K562 (cell line): ENCODE data around the gene CCL27. TPM values are rescaled to one million over a fixed set of nuclear protein-coding genes. Genes with fewer than 3 reads are reported as not detected.

ENCODE experiments used
- CCNT2 ChIP-seq: IDR thresholded peaks from 2 replicates; pipeline ENCODE4 v1.6.1; 2011; ENCODE audit warnings: borderline replicate concordance, low read depth, mild to moderate bottlenecking, moderate library complexity, mixed read lengths, low read length; ENCODE audit not compliant: insufficient read length; ENCODE audit errors: extremely low read depth
- CHCHD3 ChIP-seq: fragments of 250-450 bp; sonication (Bioruptor Pico); IDR thresholded peaks from 2 replicates; pipeline ENCODE4 v2.1.2; 2022; ENCODE audit warnings: mild to moderate bottlenecking
- CREBBP ChIP-seq: IDR thresholded peaks from one replicate; pipeline ENCODE4 v1.6.1; 2012; ENCODE audit warnings: low read depth, mild to moderate bottlenecking, control low read depth, inconsistent platforms, low read length
- E2F3 ChIP-seq: fragments of 250-450 bp; sonication (Bioruptor Pico); IDR thresholded peaks from 2 replicates; pipeline ENCODE4 v1.4.0; 2020; ENCODE audit warnings: mild to moderate bottlenecking
- E2F4 ChIP-seq: sonication (generic); formaldehyde crosslinking; IDR thresholded peaks from 2 replicates; pipeline ENCODE4 v1.8.0; 2022; ENCODE audit warnings: mild to moderate bottlenecking, low read depth, missing genetic modification reagents
- FOXP4 ChIP-seq: sonication (generic); formaldehyde crosslinking; IDR thresholded peaks from 2 replicates; pipeline ENCODE4 v1.8.0; 2022; ENCODE audit warnings: mild to moderate bottlenecking, missing genetic modification reagents, borderline replicate concordance
- HOXB6 ChIP-seq: fragments of 250-450 bp; sonication (Bioruptor Pico); IDR thresholded peaks from 2 replicates; pipeline ENCODE4 v1.5.1; 2022; ENCODE audit warnings: mild to moderate bottlenecking, borderline replicate concordance
- JUNB ChIP-seq: fragments of 450-650 bp; formaldehyde crosslinking; conservative IDR thresholded peaks from 2 replicates; pipeline ENCODE4 v1.4.0; 2020; ENCODE audit warnings: mild to moderate bottlenecking
- KHSRP ChIP-seq: fragments of 450-650 bp; IDR thresholded peaks from 2 replicates; pipeline ENCODE4 v1.6.1; 2017
- MIER1 ChIP-seq: fragments of 450-650 bp; IDR thresholded peaks from 2 replicates; pipeline ENCODE4 v1.6.1; 2016; ENCODE audit warnings: antibody characterized with exemption, mild to moderate bottlenecking, low read depth
- MNT ChIP-seq, 2 experiments: fragments of 450-650 bp; conservative IDR thresholded peaks; 2 replicates each; pipeline ENCODE4 v1.6.1; 2017; ENCODE audit warnings: mild to moderate bottlenecking in 2 of 2, moderate library complexity in 2 of 2
- NUFIP1 ChIP-seq: fragments of 450-650 bp; IDR thresholded peaks from 2 replicates; pipeline ENCODE4 v1.6.1; 2018; ENCODE audit not compliant: partially characterized antibody
- OTX1 ChIP-seq: fragments of 450-650 bp; formaldehyde crosslinking; IDR thresholded peaks from 2 replicates; pipeline ENCODE4 v1.4.0; 2022; ENCODE audit warnings: mild to moderate bottlenecking
- SUPT5H ChIP-seq: fragments of 450-650 bp; IDR thresholded peaks from 2 replicates; pipeline ENCODE4 v1.6.1; 2016
- ZBTB2 ChIP-seq: fragments of 450-650 bp; IDR thresholded peaks from 2 replicates; pipeline ENCODE4 v1.6.1; 2016; ENCODE audit warnings: antibody characterized with exemption
- ZC3H8 ChIP-seq: fragments of 450-650 bp; IDR thresholded peaks from 2 replicates; pipeline ENCODE4 v1.6.1; 2017
- ZNF175 ChIP-seq: fragments of 200-800 bp; sonication (Bioruptor generic); IDR thresholded peaks from 2 replicates; pipeline ENCODE4 v1.6.1; 2016; ENCODE audit warnings: low read depth, mild to moderate bottlenecking, missing genetic modification characterization, missing compliant biosample characterization
- ZNF24 ChIP-seq: fragments of 450-650 bp; IDR thresholded peaks from 2 replicates; pipeline ENCODE4 v1.6.1; 2016
- ZNF518B ChIP-seq: fragments of 250-450 bp; sonication (Bioruptor Pico); IDR thresholded peaks from 2 replicates; pipeline ENCODE4 v1.5.0; 2021; ENCODE audit warnings: mild to moderate bottlenecking, moderate library complexity
- polyA plus RNA-seq, 8 experiments: library from polyadenylated mRNA; depleted of rRNA in 4 of 8; stranded (reverse) in 5 of 8; unstranded in 3 of 8; fragments of >200 nt; fragmentation: Nextera tagmentation in 2 of 8; fragmentation: Illumina TruSeq in 1 of 8; extraction: Ambion mirVana in 2 of 8; extraction: Trizol in 1 of 8; gene quantifications; 2 replicates each; pipeline versions ENCODE4 v1.2.1 to v1.2.3, GENCODE V29; 2011 to 2014; ENCODE audit warnings: inconsistent platforms in 1 of 8, missing spikeins in 1 of 8
- total RNA-seq, 7 experiments: library from RNA; depleted of rRNA in 6 of 7; stranded (reverse); fragments of >200 nt in 6 of 7; fragmentation: Illumina TruSeq in 2 of 7; extraction: Trizol in 2 of 7; gene quantifications; 2 replicates each; pipeline versions ENCODE4 v1.2.1 to v1.2.3, GENCODE V29; 2011 to 2021; ENCODE audit warnings: low replicate concordance in 1 of 7

Gene CCL27
- total and polyA plus RNA-seq, 9 of the 15 experiments (the other 6 are each of a cell fraction or from before 2014, with no cell fraction given): 0.10 to 0.53 (median 0.27) TPM; not detected in 5

- no peak for TF ChIP-seq ZBTB2
- TF ChIP-seq ZNF175 (CRISPR knock-in tag): no peak
- no peak for TF ChIP-seq CREBBP
- TF ChIP-seq KHSRP: no peak
- peak; percentile 62; the same call in 1 of the 2 replicates for TF ChIP-seq E2F4
- no peak for TF ChIP-seq HOXB6 (CRISPR knock-in tag)
- TF ChIP-seq CHCHD3: no peak
- TF ChIP-seq ZNF24: no peak
- TF ChIP-seq SUPT5H: peak; percentile 31; the same call in 1 of the 2 replicates
- TF ChIP-seq FOXP4 (CRISPR knock-in tag): no peak
- TF ChIP-seq ZNF518B: no peak
- no peak for TF ChIP-seq JUNB (CRISPR knock-in tag)
- peak; percentile 35; the same call in 1 of the 2 replicates for TF ChIP-seq OTX1 (CRISPR knock-in tag)
- TF ChIP-seq MNT (conservative IDR thresholded peaks at IDR 0.05): peak; percentile 44 to 63; a peak in 2 of 4 replicates
- peak; percentile 70 for TF ChIP-seq CCNT2
- no peak for TF ChIP-seq E2F3 (CRISPR knock-in tag)
- TF ChIP-seq NUFIP1: no peak
- no peak for TF ChIP-seq MIER1
- TF ChIP-seq ZC3H8: no peak
These were observed 10.4 kb downstream of the CCL27 start, which contains the start of gene IL11RA (continued) for GRCh38 chr9:34651876-34652601.
